ENCODE data around the gene MAP3K3. TPM values are rescaled to one million over a fixed set of nuclear protein-coding genes. Genes with fewer than 3 reads are reported as not detected.

MAP3K3 gene
- total and polyA plus RNA-seq, 2 donors (not counting 1 experiment from before 2014, with no cell fraction given): 49.1 to 74.7 TPM

GRCh38 chr17:63573634-63574033 is 48.6 kb upstream of the MAP3K3 start:
- peaks cover 96% of the 10 kb centered on the region for H4K20me1 ChIP-seq (ENCODE audit: control insufficient read depth, insufficient read depth, low read length, poor library complexity, severe bottlenecking)
- no peak overlapping the region for H3K9ac ChIP-seq (ENCODE audit: low read length)
- no peaks in the 10 kb centered on the region for H3K9me3 ChIP-seq (ENCODE audit: control extremely low read depth in 1 of 3, control insufficient read depth in 2 of 3, insufficient read depth in 1 of 3, low read length in 2 of 3)
- 98% methylated on average over 5 of the region's 5 CpGs for WGBS (ENCODE audit: insufficient coverage)
- Mint-ChIP-seq H3K4me3 (no peak overlapping the region), H3K9me3 (ENCODE audit: insufficient read depth) (no peaks in the 10 kb centered on the region), H3K27me3 (no peaks in the 10 kb centered on the region), H3K4me1 (peaks cover 18% of the 10 kb centered on the region), H3K27ac (no peak overlapping the region)
- peaks cover 79% of the 10 kb centered on the region for H3K79me2 ChIP-seq (ENCODE audit: control insufficient read depth, insufficient read depth, low read length)
- ATAC-seq (ENCODE audit: low read depth) (no peak), DNase-seq (no peak)
- intact Hi-C loops (cut with micrococcal nuclease): no loop called here
- H3K36me3 ChIP-seq (replicated peaks in 1 of 2; ENCODE audit: control extremely low read depth in 1 of 2, control insufficient read depth in 1 of 2, extremely low read depth in 1 of 2, insufficient read depth in 2 of 2, low read length in 1 of 2): peaks cover 4 to 25% of the 10 kb centered on the region in 2 experiments
- no peak overlapping the region for H3K4me2 ChIP-seq (replicated peaks; ENCODE audit: low read depth, low read length, poor library complexity, severe bottlenecking)
- no peak for TF ChIP-seq CTCF (IDR thresholded peaks at IDR 0.05)
- no peak for TF ChIP-seq EZH2 (IDR thresholded peaks at IDR 0.05; ENCODE audit: borderline replicate concordance, insufficient read depth, low read depth, low read length, poor library complexity, severe bottlenecking)
- no peak overlapping the region for H3K27ac ChIP-seq (ENCODE audit: low read length in 2 of 2)
- no peaks in the 10 kb centered on the region for H3K4me1 ChIP-seq (ENCODE audit: control insufficient read depth in 2 of 2, insufficient read depth in 2 of 2, low read length in 2 of 2)
- CTCF ChIA-PET: no interaction called here
- POLR2A ChIA-PET: no interaction called here
- H3K4me3 ChIP-seq (ENCODE audit: control extremely low read depth in 1 of 5, extremely low read depth in 1 of 5, insufficient read depth in 1 of 5, low read depth in 2 of 5, low read length in 4 of 5): no peak overlapping the region
- no peaks in the 10 kb centered on the region for H3K27me3 ChIP-seq (replicated peaks in 1 of 4; ENCODE audit: control extremely low read depth in 1 of 4, control insufficient read depth in 3 of 4, insufficient read depth in 4 of 4, low read length in 3 of 4)
- no peak overlapping the region for H2AFZ ChIP-seq (ENCODE audit: insufficient read depth, low read depth, low read length, poor library complexity, severe bottlenecking)

- H3K9me3 Mint-ChIP-seq (ENCODE audit: insufficient read depth): no peaks in the 10 kb centered on the region
- no peak overlapping the region for H3K4me3 ChIP-seq (ENCODE audit: control extremely low read depth in 1 of 5, extremely low read depth in 1 of 5, insufficient read depth in 1 of 5, low read depth in 2 of 5, low read length in 4 of 5)
- no peaks in the 10 kb centered on the region for H3K27me3 Mint-ChIP-seq
- H4K20me1 ChIP-seq (ENCODE audit: control insufficient read depth, insufficient read depth, low read length, poor library complexity, severe bottlenecking): peaks cover 69% of the 10 kb centered on the region
- no peak overlapping the region for H2AFZ ChIP-seq (ENCODE audit: insufficient read depth, low read depth, low read length, poor library complexity, severe bottlenecking)
- H3K9ac ChIP-seq (ENCODE audit: low read length): no peak overlapping the region
- H3K79me2 ChIP-seq (ENCODE audit: control insufficient read depth, insufficient read depth, low read length): peaks cover 42% of the 10 kb centered on the region
- ATAC-seq (ENCODE audit: low read depth): no peak
- ChIA-PET POLR2A (no interaction called here), CTCF (no interaction called here)
- H3K9me3 ChIP-seq (ENCODE audit: control extremely low read depth in 1 of 3, control insufficient read depth in 2 of 3, insufficient read depth in 1 of 3, low read length in 2 of 3): no peaks in the 10 kb centered on the region
- no peaks in the 10 kb centered on the region for H3K4me1 ChIP-seq (ENCODE audit: control insufficient read depth in 2 of 2, insufficient read depth in 2 of 2, low read length in 2 of 2)
- H3K4me1 Mint-ChIP-seq: peaks cover 7% of the 10 kb centered on the region
- no peak for DNase-seq
- 95% methylated on average over 7 of the region's 7 CpGs for WGBS (ENCODE audit: insufficient coverage)
- TF ChIP-seq EZH2 (IDR thresholded peaks at IDR 0.05; ENCODE audit: borderline replicate concordance, insufficient read depth, low read depth, low read length, poor library complexity, severe bottlenecking): no peak
- no peak for TF ChIP-seq CTCF (IDR thresholded peaks at IDR 0.05)
- no peaks in the 10 kb centered on the region for H3K27me3 ChIP-seq (replicated peaks in 1 of 4; ENCODE audit: control extremely low read depth in 1 of 4, control insufficient read depth in 3 of 4, insufficient read depth in 4 of 4, low read length in 3 of 4)
- intact Hi-C loops (cut with micrococcal nuclease): no loop called here
- H3K27ac ChIP-seq (ENCODE audit: low read length in 2 of 2): no peak overlapping the region
- H3K27ac Mint-ChIP-seq: no peak overlapping the region
- peaks cover 5 to 51% of the 10 kb centered on the region in 2 experiments for H3K36me3 ChIP-seq (replicated peaks in 1 of 2; ENCODE audit: control extremely low read depth in 1 of 2, control insufficient read depth in 1 of 2, extremely low read depth in 1 of 2, insufficient read depth in 2 of 2, low read length in 1 of 2)
- H3K4me3 Mint-ChIP-seq: no peak overlapping the region
- no peak overlapping the region for H3K4me2 ChIP-seq (replicated peaks; ENCODE audit: low read depth, low read length, poor library complexity, severe bottlenecking)
Observed at GRCh38 chr17:63578027-63578768, 44.0 kb upstream of the MAP3K3 start.
